ENCODE data around the gene TSC22D1. TPM values are rescaled to one million over a fixed set of nuclear protein-coding genes. Genes with fewer than 3 reads are reported as not detected.

TSC22D1 gene
- total RNA-seq, 3 donors from 2014 or later = 249 to 299 (median 260) TPM

GRCh38 chr13:44386913-44387556, 189.1 kb downstream of the TSC22D1 start:
- H3K4me3 ChIP-seq = no peak overlapping the region
- H3K4me1 ChIP-seq (ENCODE audit: low read depth) = peaks cover 6% of the 10 kb centered on the region
- intact Hi-C loops (cut with DNase I, micrococcal nuclease) = no loop called here
- H3K36me3 ChIP-seq (ENCODE audit: low read depth) = no peaks in the 10 kb centered on the region
- ATAC-seq (no peak), DNase-seq (no peak)
- no peaks in the 10 kb centered on the region for H3K9me3 ChIP-seq
- TF ChIP-seq, protein P1, sequence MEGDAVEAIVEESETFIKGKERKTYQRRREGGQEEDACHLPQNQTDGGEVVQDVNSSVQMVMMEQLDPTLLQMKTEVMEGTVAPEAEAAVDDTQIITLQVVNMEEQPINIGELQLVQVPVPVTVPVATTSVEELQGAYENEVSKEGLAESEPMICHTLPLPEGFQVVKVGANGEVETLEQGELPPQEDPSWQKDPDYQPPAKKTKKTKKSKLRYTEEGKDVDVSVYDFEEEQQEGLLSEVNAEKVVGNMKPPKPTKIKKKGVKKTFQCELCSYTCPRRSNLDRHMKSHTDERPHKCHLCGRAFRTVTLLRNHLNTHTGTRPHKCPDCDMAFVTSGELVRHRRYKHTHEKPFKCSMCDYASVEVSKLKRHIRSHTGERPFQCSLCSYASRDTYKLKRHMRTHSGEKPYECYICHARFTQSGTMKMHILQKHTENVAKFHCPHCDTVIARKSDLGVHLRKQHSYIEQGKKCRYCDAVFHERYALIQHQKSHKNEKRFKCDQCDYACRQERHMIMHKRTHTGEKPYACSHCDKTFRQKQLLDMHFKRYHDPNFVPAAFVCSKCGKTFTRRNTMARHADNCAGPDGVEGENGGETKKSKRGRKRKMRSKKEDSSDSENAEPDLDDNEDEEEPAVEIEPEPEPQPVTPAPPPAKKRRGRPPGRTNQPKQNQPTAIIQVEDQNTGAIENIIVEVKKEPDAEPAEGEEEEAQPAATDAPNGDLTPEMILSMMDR (IDR thresholded peaks at IDR 0.05) = no peak

GRCh38 chr13:44385847-44386246, 190.3 kb downstream of the TSC22D1 start:
- H3K4me3 ChIP-seq = no peak overlapping the region
- peaks cover 6% of the 10 kb centered on the region for H3K4me1 ChIP-seq (ENCODE audit: low read depth)
- TF ChIP-seq, protein P1 (IDR thresholded peaks at IDR 0.05) = no peak
- H3K36me3 ChIP-seq (ENCODE audit: low read depth) = no peaks in the 10 kb centered on the region
- no peak for ATAC-seq
- no peaks in the 10 kb centered on the region for H3K9me3 ChIP-seq
- intact Hi-C loops (cut with DNase I, micrococcal nuclease) = no loop called here
- no peak for DNase-seq

DNA sequence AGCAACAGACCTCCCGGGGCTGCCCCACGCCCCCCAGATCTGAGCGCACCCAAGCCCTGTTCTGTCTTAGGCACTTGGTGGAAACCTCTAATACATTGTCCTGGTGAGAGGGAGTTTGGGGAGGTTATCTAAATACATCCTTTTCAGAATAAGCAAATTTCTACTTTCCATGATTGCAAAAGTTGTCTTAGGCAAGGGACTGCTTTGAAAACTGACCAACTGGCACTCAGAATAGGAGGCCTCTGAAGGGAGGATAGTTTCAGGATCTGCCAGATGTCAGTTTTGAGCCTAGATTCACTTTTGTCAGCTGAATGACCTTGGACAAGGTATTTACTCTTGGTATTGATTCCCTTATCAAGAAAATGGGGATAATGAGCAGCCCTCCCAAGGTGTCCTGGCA, 190.7 kb downstream of the TSC22D1 start:
- H3K9me3 ChIP-seq = no peaks in the 10 kb centered on the region
- no peak for ATAC-seq
- TF ChIP-seq, protein P1 (IDR thresholded peaks at IDR 0.05) = no peak

GRCh38 chr13:44384778-44385177, 191.4 kb downstream of the TSC22D1 start:
- Histone ChIP-seq H3K4me3 (no peak overlapping the region), H3K4me1 (ENCODE audit: low read depth) (peaks cover 6% of the 10 kb centered on the region), H3K9me3 (no peaks in the 10 kb centered on the region), H3K36me3 (ENCODE audit: low read depth) (no peaks in the 10 kb centered on the region)
- intact Hi-C loops (cut with DNase I, micrococcal nuclease) = no loop called here
- TF ChIP-seq, protein P1 (IDR thresholded peaks at IDR 0.05) = no peak
- DNase-seq = no peak
- no peak for ATAC-seq

More for the DNA sequence above, 190.7 kb downstream of the TSC22D1 start:
- Histone ChIP-seq H3K36me3 (ENCODE audit: low read depth) (no peaks in the 10 kb centered on the region), H3K4me1 (ENCODE audit: low read depth) (peaks cover 6% of the 10 kb centered on the region), H3K4me3 (no peak overlapping the region)
- intact Hi-C loops (cut with DNase I, micrococcal nuclease) = no loop called here
- no peak for DNase-seq

GRCh38 chr13:44383945-44384344, 192.2 kb downstream of the TSC22D1 start:
- Histone ChIP-seq H3K36me3 (ENCODE audit: low read depth) (no peaks in the 10 kb centered on the region), H3K9me3 (no peaks in the 10 kb centered on the region), H3K4me3 (no peak overlapping the region), H3K4me1 (ENCODE audit: low read depth) (peaks cover 6% of the 10 kb centered on the region)
- DNase-seq (no peak), ATAC-seq (no peak)
- intact Hi-C loops (cut with DNase I, micrococcal nuclease) = no loop called here
- TF ChIP-seq, protein P1 (IDR thresholded peaks at IDR 0.05) = no peak

Data from mucosa of descending colon (tissue), 3 donors.